T-helper 2 cell treated with Interferon-gamma antibody and Interleukin-4, amounts not matched to agents 100 ng/mL and 5 ng/mL, for 36 hours (primary cell): Measurements from ENCODE around the gene IL3RA. TPM values are rescaled to one million over a fixed set of nuclear protein-coding genes. Genes with fewer than 3 reads are reported as not detected.

Experiments
- intact Hi-C: fragments of 100-400 bp; cut with micrococcal nuclease; formaldehyde crosslinking; loops from one replicate; pipeline ENCODE4 v1.15.1; 2023
- total RNA-seq: library from RNA; stranded (reverse); gene quantifications from 2 replicates; pipeline ENCODE4 v1.2.3, GENCODE V29; 2022

The IL3RA gene
- total RNA-seq, 1 donor from 2014 or later = 18.4 TPM

DNA sequence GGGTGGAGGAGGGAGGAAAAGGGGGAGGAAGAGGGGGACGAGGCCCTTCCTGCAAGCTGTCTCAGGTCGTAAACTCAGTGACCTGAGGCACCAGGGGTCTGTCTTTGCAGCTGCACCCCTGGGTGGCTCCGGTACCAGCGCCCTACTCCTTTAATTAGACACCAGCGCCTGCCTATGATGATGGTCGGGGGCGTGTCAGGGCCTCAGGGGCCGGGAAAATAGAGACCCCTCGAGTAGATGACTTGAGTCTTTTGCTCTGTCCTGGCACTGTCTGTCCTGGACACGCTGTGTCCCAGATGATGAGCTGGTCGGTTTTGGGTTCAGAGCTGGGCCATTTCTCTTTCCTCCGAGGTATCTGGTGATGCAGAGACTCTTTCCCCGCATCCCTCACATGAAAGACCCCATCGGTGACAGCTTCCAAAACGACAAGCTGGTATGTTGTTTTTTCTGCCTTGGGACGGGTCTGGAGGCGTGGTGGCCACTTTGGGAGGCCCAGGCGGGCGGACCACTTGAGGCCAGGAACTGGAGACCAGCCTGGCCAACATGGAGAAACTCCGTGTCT, 44.2 kb downstream of the IL3RA start:
- intact Hi-C loops = no loop called here

DNA sequence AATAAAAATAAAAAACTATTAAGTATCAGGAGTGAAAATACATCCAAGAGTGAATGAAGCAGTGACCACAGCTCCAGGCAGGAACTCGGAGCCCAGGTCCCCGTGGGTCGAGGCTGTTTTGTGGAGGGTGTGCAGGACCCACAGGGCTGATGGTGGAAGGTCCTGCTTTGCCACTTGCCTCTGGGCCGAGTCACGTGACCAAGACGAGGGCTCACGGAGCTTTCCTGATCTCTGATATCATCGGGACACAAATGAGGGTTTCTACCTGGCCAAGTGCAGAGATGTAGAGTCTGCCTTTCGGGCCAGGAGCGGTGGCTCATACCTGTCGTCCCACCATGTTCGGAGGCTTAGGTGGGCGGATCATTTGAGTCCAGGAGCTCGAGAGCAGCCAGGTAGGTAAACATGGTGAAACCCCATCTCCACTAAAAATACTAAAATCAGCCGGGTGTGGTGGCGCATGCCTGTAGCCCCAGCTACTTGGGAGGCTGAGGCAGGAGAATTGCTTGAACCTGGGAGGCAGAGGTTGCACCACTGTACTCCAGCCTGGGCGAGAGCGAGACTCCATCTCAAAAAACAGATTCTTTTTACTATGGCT, 48.2 kb downstream of the IL3RA start:
- intact Hi-C loops = no loop called here

DNA sequence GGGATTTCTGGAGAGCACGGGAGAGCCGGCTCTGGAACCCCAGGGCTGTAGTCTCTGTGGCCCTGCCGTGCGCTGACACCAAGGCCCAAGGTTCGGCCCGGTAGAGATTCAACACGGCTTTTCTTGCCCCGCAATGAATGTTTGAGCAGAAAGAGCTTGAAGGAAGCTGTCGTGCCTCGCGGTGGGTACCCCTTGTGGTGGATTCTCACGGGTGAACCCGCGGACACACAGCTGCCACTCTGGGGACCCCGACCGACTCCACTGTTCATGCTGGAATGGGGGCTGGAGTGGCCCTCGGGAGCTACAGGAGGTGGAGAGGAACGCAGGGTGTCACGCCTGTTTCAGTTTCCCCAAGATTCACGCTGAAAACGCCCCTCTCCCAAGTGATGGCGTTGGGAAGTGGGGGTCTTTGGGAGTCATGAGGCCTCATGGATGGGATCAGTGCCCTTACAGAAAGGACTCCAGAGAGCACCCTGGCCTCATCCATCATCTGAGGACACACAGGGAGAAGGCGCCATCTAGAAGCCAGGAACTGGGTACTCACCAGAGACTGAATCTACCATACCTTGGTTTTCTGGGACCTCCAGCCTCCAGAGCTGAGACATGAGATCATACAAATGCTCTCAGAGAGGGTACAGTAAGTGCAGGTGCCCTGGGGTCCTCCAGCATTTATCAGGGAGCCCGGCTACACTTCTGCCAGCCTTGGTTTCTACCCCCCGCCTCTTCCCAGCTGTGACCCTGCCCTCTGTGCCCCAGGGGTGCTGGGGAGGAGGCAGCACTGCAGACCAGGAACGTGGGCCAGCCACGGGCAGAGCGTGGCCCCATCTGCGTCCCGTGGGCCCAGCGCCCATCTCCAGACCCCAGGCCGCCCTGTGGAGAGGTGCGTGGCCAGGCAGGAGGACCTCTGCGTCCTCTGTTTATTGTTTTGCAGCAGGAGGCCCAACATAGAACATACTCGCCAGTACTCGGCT, 49.0 kb downstream of the IL3RA start:
- intact Hi-C loops = no loop called here

DNA sequence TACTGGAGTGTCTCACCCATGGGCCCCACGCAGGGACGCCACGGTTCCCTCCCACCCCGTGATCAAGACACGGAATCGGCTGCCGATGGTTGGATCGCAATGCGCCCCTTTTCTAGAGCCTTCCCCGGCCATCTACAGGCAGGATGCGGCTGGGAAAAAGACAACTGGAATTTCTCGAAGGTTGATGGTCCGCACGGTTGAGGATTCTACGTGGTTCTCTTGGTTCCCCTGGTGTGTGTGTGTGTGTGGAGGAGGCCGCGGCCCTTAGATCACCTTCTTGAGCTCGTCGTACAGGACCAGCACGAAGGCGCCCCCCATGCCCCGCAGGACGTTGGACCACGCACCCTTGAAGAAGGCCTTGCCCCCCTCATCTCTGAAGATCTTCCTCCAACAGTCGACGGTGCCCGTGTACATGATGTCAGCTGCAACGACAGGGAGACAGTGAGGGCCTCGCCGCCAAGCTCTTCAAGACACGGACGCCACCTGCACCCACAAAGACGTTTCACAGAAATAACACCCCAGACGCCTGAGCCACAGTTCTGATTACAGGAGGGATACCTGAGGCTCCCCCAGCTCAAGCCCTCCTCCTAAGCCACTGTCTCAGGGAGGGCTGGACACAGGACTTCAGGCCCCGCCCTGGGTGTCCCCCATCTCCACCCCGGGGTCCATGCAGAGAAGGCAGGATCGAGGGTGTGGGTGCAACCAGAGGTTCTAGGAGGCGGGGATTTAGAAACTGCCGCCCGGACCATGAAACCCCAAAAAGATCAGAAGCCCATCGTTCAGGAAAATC, 49.9 kb downstream of the IL3RA start:
- intact Hi-C loops = no loop called here

DNA sequence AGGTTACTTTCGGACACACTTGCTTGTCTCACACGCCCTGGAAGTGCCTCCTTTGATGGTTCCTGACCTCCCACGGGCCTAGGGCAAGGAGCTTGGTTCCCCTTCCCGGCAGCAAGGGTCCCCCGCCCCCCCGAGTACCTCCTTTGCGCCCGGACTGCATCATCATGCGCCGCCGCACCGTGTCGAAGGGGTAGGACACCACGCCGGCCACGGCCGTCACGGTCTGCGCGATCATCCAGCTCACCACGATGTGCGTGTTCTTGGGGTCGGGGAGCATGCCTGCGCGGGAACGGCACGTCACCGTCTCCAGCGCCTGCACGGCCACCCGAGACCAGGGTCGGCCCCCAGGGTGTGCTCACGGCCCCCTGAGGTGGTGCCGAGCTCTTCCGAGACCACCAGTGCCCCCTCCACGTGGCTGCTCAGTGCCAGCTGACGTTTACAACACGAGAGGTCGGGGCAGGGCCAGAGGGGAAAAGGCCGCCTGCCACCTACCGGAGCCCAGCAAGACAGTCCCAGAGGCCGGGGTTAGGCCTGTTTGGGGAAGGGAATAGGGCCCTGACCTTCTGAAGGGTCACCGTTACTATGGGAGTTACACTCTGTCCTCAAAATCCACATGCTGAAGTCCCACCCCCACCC, 50.7 kb downstream of the IL3RA start:
- intact Hi-C loops = no loop called here

DNA sequence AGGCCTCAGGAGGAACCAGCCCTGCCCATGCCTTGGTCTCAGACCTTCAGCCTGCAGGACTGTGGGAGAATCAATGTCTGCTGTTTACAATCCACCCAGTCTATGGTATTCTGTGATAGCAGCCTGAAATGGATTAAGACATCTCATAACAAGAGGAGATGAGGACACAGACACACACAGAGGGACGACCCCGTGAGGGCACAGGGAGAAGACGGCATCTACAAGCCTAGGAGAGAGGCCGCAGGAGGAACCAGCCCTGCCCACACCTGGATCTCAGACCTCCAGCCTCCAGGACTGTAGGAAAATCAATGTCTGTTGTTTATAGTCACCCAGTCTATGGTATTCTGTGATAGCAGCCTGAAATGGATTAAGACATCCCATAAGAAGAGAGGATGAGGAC, 52.1 kb downstream of the IL3RA start:
- intact Hi-C loops = no loop called here

DNA sequence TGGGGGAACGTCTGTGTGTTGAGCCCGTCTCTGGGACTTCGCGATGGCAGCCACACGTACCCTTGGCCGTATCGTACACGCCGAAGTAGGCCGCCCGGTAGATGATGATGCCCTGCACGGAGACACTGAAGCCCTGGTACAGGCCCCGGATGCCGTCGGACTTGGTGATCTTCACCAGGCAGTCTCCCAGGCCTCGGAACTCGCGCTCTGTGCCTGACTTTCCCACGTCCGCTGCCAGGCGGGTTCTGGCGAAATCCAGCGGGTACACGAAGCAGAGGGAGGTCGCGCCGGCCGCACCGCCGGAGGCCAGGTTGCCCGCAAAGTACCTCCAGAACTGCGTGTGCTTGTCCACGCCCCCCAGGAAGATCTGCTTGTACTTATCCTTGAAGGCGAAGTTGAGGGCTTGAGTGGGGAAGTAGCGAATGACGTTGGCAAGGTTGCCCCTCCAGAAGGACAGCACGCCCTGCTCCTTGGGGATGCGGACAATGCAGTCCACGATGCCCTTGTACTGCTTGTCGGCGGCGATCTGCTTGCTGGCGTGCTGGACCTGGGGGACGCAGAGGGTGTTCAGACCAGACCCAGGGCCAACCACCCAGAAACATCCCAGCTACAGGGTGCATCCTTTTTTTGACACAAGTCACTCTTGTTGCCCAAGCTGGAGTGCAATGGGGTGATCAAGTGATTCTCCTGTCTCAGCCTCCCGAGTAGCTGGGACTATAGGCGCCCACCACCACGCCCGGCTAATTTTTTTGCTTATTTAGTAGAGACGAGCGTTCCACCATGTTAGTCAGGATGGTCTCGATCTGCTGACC, 52.8 kb downstream of the IL3RA start:
- intact Hi-C loops = no loop called here

DNA sequence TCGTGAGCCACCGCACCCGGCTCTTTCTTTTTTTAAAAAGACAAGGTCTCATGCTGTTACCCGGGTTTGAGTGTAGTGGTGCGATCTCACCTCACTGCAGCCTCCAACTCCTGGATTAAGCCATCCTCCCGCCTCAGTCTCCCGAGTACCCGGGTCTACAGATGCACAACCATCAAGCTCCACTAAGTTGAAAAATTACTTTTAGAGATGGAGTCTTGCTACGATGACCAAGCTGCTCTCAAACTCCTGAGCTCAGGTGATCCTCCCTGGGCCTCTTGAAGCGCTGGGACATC, 53.4 kb downstream of the IL3RA start:
- intact Hi-C loops = loop anchor here (5.0 kb wide), 2 partner anchors 1003 to 1112 kb away; partner anchors contain the start of genes DHRSX, PPP2R3B and ZBED1

DNA sequence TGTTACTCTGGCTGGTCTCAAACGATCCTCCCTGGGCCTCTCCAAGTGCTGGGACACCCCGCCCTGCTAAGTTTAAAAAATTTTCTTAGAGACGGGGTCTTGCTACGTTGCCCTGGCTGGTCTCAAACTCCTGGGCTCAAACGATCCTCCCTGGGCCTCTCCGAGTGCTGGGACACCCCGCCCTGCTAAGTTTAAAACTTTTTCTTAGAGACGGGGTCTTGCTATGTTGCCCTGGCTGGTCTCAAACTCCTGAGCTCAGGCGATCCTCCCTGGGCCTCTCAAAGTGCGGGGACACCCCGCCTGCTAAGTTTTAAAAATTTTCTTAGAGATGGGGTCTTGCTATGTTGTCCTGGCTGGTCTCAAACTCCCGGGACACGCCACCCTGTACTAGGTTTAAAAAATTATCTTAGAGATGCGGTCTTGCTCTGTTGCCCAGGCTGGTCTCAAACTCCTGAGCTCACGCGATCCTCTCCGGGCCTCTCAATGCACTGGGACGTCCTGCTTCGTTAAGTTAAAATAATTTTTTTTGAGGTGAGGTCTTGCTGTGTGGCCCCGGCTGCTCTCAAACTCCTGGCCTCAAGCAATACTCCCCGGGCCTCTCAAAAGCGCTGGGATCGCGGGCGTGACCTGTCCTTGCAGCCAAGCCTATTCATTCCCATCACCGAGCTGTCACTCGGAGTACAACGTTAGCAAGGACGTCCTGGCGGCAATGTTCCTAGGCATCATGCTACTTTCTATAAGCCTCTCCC, 54.2 kb downstream of the IL3RA start:
- intact Hi-C loops = loop anchor here (1.0 to 5.0 kb wide), 3 partner anchors 146 to 1112 kb away; partner anchors contain the start of genes DHRSX, PPP2R3B and ZBED1

DNA sequence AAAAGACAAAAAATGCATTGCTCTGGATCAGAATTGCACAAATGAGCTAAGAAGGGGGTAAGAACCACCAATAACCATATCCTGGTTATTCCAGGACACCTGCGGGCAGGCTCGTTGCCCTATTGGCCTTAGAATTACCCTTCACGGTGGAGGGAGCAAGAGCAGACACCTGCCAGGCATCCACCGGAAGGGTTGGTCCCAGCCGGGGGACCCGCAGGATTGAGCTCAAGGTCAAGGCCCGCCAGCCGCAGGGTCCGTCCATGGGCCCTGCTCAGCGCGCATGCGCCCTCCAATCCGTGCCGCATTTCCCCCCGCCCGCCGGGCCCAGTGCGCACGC, 54.8 kb downstream of the IL3RA start:
- intact Hi-C loops = loop anchor here (1.0 to 5.0 kb wide), 3 partner anchors 145 to 1111 kb away; partner anchors contain the start of genes DHRSX, PPP2R3B and ZBED1

DNA sequence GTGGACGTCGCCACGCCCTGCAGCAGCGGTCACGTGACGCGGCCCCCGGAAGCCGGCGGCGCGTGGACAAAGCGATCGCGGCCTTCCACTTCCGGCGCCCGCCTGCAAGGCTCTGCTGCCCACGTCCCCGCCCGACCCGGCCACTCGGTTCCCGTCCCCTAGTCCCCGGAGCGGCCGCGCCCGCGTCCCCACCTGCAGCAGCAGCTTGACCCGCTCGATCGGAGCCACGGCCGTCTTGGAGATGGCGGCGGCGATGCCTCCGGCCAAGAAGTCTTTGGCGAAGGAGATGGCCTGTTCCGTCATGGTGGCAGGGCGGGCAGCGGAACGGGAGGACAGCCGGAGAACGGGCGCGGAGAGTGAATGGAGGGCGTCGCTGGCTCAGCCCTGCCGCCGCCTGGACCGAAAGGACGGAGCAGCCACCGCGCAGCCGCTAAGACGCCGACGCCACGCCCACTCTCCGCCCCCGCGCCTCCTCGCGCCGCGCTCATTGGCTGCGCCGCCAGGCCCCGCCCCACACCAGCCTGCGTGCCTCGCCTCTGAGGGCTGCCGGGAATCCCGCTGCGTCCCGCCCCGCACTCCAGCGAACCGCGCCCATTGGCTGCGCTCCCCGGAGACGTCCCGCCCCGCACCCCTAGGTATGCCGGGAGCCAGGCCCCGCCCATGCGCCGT, 55.3 kb downstream of the IL3RA start, which contains the start of gene SLC25A6:
Gene SLC25A6, minus strand, starts transcription at position 407 of the 669 bp plus-strand sequence. Its CDS starts 104 bp downstream, at position 303.
- intact Hi-C loops = loop anchor here (1.0 to 5.0 kb wide), 11 partner anchors 55 to 1217 kb away; partner anchors contain the start of genes AKAP17A, DHRSX, GTPBP6 and IL3RA

DNA sequence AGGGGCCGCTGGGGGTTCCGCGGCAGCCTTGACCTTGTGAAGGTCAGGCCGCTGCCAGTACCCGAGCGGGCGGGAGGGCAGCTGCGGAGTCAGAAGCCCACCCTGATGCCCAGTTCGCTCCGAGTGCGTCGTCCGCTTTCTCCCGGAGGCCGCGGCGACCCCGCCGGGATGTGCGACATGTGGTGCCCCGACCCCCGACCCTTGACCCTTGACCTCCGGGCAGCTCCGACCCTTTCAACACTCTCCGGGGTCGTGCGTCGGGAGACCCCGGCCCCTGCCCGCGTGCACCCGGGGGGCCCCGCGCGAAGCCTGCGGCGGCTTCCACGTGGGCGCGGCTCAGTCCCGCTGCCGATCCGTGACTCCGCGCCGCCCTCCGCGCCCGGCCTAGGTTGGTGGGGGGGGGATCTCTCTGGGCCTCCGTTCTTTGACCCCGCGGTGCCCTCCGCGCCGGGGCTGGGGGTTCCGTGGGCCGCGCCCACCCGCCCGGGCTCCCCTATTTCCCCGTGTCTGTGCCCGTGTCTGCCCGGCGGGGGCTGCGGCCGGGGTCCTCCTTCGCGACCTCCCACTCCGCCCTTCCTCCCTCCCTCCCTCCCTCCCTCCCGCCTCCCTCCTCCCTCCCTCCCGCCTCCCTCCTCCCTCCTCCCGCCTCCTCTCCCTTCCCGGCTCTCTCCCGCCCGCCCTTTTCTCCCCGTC, 55.9 kb downstream of the IL3RA start:
- intact Hi-C loops = loop anchor here (1.0 to 5.0 kb wide), 10 partner anchors 56 to 1217 kb away; partner anchors contain the start of genes AKAP17A, DHRSX, GTPBP6 and IL3RA

DNA sequence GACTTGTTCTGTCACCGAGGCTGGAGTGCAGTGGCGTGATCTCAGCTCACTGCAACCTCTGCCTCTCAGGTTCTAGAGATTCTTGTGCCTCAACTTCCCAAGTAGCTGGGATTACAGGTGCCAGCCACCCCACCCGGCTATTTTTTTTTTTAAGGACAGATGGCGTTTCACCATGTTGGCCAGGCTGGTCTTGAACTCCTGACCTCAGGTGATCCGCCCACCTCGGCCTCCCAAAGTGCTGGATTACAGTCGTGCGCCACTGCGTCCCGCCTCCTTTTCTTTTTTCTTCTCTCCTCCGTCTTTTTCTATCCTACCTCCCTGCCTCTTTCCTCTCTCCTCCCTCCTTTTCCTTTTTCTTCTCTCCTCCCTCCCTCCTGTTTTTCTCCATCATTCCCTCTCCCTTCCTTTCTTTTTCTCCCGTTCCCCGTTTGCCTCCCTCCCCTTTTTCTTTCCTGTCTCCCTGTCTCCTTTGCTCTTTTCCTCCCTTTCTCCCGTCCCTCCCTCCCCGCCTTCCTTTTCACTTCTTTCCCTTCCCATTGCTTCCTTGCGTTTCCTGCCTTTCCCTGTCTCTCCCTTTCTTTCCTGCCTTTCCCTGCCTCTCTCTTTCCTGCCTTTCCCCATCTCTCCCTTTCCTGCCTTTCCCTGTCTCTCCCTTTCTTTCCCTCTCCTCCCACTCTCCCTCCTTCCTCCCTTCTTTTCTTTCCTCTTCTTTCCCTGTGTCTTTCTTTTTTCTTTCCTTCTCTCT, 57.5 kb downstream of the IL3RA start:
- intact Hi-C loops = loop anchor here (2.0 to 5.0 kb wide), 4 partner anchors 57 to 1108 kb away; partner anchors contain the start of genes DHRSX, IL3RA, PPP2R3B and ZBED1

DNA sequence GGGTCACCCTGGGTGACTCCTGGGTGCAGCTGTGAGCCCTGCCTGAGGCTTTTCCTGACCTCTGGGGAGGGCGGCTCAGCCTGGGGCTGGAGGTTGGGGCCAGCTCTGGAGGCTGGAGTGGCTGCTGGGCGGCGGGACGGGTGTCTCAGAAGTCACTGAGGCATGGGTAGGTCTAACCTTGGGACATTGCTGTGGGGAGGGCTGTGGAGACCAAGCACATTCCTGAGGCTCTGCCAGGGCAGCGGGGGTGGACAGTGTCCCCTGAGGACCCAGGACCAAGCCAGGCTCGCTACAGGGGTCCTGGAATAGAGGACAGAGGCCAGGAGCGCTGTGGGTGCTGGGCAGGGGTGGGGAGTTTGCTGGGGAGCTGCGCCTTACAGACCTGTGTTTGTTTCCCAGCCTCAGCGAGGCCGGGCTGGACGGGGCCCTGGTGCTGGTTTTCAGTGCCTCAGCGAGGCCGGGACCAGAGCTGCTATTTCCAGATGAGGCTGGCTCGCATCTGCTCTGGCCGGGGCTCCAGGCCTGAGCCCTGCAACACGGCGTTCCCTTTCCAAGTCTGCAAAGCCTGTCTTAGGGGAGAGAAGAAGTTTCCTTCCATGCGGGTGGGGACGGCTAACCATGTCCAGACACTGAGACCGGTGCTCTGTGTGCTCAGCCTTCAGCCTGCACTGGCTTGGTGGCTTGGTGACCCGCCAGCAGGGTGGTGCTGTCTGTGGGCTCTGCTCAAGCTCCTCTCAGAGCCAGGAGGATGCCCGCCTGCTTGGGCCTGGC, 58.3 kb downstream of the IL3RA start:
- intact Hi-C loops = loop anchor here (5.0 kb wide), 2 partner anchors 1008 to 1107 kb away; partner anchors contain the start of genes DHRSX, PPP2R3B and ZBED1

DNA sequence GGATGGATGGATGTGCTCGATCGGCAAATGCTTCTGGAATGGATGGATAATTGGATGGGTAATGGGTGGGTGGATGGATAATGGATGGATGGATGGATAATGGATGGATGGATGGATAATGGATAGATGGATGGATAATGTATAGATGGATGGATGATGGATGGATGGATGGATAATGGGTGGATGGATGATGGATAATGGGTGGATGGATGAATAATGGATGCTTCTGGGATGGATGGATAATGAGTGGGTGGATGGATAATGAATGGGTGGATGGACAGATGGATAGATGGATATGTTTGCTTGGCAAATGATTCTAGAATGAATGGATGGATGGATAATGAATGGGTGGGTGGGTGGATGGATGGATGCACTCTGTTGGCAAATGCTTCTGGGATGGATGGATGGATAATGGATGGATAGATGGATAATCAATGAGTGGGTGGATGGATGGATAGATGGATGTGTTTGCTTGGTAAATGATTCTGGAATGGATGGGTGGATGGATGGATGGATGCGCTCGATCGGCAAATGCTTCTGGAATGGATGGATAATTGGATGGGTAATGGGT, 59.1 kb downstream of the IL3RA start:
- intact Hi-C loops = no loop called here

DNA sequence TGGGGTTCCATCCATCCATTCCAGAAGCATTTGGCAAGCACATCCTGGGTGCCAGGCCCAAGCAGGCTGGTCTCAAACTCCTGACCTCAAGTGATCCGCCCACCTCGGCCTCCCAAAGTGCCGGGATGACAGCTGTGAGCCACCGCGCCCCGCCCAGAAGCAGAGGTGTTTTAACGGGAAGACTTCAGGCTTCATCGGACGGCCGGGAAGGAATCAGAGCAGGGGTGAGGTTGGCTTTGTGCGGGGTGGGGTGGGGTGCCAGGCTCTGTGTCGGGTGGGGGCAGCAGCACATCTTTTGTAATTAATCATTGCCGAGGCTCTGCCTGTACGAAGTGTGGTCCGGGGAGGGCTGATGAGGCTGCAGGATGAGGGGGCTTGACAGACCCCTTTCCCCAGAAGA, 60.4 kb downstream of the IL3RA start:
- intact Hi-C loops = no loop called here
